Liver (tissue), 9 donors: ENCODE data around the gene BSDC1. TPM values are rescaled to one million over a fixed set of nuclear protein-coding genes. Genes with fewer than 3 reads are reported as not detected.
A peak's percentile ranks its signal among the peaks of the same experiment; 100 is the strongest.

ENCODE experiments used
- DNase-seq: peaks from one replicate; pipeline ENCODE4 v3.0.0-alpha.2; 2017; ENCODE audit warnings: low spot score
- H3K27ac ChIP-seq, 2 donors: one replicate each; pipeline ENCODE4 v1.7.0; 2013; ENCODE audit warnings: inconsistent platforms in 2 of 2, low read length in 2 of 2, control low read depth in 1 of 2, low read depth in 1 of 2, mild to moderate bottlenecking in 1 of 2
- H3K27me3 ChIP-seq, 4 donors: one replicate each; pipeline versions ENCODE4 v1.6.1 to v1.7.0; 2013; ENCODE audit warnings: low read length in 3 of 4, inconsistent platforms in 1 of 4, mild to moderate bottlenecking in 1 of 4, moderate library complexity in 1 of 4; ENCODE audit not compliant: control insufficient read depth in 4 of 4, insufficient read depth in 4 of 4
- H3K36me3 ChIP-seq, 4 donors: one replicate each; pipeline versions ENCODE4 v1.6.1 to v1.7.0; 2013; ENCODE audit warnings: low read length in 3 of 4, mild to moderate bottlenecking in 3 of 4, low read depth in 1 of 4, moderate library complexity in 1 of 4; ENCODE audit not compliant: control insufficient read depth in 4 of 4, insufficient read depth in 3 of 4
- H3K4me1 ChIP-seq, 4 donors: one replicate each; pipeline versions ENCODE4 v1.6.1 to v1.7.0; 2013; ENCODE audit warnings: low read length in 3 of 4, mild to moderate bottlenecking in 3 of 4, moderate library complexity in 1 of 4; ENCODE audit not compliant: control insufficient read depth in 4 of 4, insufficient read depth in 4 of 4
- H3K4me3 ChIP-seq, 3 donors: one replicate each; pipeline versions ENCODE4 v1.6.1 to v1.7.0; 2013; ENCODE audit warnings: low read length in 3 of 3, control low read depth in 1 of 3, low read depth in 1 of 3, mild to moderate bottlenecking in 1 of 3
- H3K9ac ChIP-seq, 2 donors: one replicate each; pipeline ENCODE4 v1.7.0; 2013; ENCODE audit warnings: low read length in 2 of 2, mild to moderate bottlenecking in 2 of 2, moderate library complexity in 2 of 2, control low read depth in 1 of 2, low read depth in 1 of 2
- H3K9me3 ChIP-seq, 4 donors: one replicate each; pipeline versions ENCODE4 v1.6.1 to v1.7.0; 2013; ENCODE audit warnings: low read length in 3 of 4; ENCODE audit not compliant: control insufficient read depth in 4 of 4
- ATF3 ChIP-seq: IDR thresholded peaks from 2 replicates; pipeline ENCODE4 v1.6.1; 2016; ENCODE audit warnings: antibody characterized with exemption
- CTCF ChIP-seq: fragments of 150-350 bp; IDR thresholded peaks from 2 replicates; pipeline ENCODE4 v1.5.1; 2017; ENCODE audit warnings: improper control_type of control experiment, low read depth, low read length; ENCODE audit not compliant: missing input control
- EGR1 ChIP-seq, 2 donors: IDR thresholded peaks; 2 replicates each; pipeline ENCODE4 v1.6.1; 2016 to 2018; ENCODE audit warnings: antibody characterized with exemption in 2 of 2, low read depth in 2 of 2
- FOXA1 ChIP-seq: IDR thresholded peaks from 2 replicates; pipeline ENCODE4 v1.6.1; 2016; ENCODE audit warnings: antibody characterized with exemption
- FOXA2 ChIP-seq: IDR thresholded peaks from 2 replicates; pipeline ENCODE4 v1.6.1; 2016; ENCODE audit warnings: antibody characterized with exemption
- HNF4A ChIP-seq, 2 donors: conservative IDR thresholded peaks; 2 replicates each; pipeline ENCODE4 v1.6.1; 2016; ENCODE audit warnings: antibody characterized with exemption in 2 of 2, mild to moderate bottlenecking in 2 of 2
- JUND ChIP-seq, 2 donors: IDR thresholded peaks; 2 replicates each; pipeline ENCODE4 v1.6.1; 2016; ENCODE audit warnings: antibody characterized with exemption in 2 of 2
- MAX ChIP-seq: IDR thresholded peaks from 2 replicates; pipeline ENCODE4 v1.6.1; 2016; ENCODE audit warnings: antibody characterized with exemption
- NR2F2 ChIP-seq: IDR thresholded peaks from 2 replicates; pipeline ENCODE4 v1.6.1; 2016; ENCODE audit warnings: antibody characterized with exemption
- REST ChIP-seq: IDR thresholded peaks from 2 replicates; pipeline ENCODE4 v1.6.1; 2016; ENCODE audit warnings: antibody characterized with exemption, mild to moderate bottlenecking
- RXRA ChIP-seq, 2 donors: IDR thresholded peaks; 2 replicates each; pipeline ENCODE4 v1.6.1; 2017 to 2018; ENCODE audit warnings: antibody characterized with exemption in 2 of 2, mild to moderate bottlenecking in 1 of 2
- TAF1 ChIP-seq: conservative IDR thresholded peaks from 2 replicates; pipeline ENCODE4 v1.6.1; 2016; ENCODE audit warnings: antibody characterized with exemption, mild to moderate bottlenecking
- WGBS: extraction: QIAGEN DNeasy Blood & Tissue Kit; methylation state at CpG from one replicate; pipeline ENCODE4 v1.1.7; 2013; 5-methylcytosine and 5-hydroxymethylcytosine counted together
- polyA plus RNA-seq, 2 donors: library from polyadenylated mRNA; stranded (reverse) in 1 of 2; unstranded in 1 of 2; fragments of 200-250 nt in 1 of 2; fragments of >200 nt in 1 of 2; fragmentation: Nextera tagmentation in 1 of 2; extraction: Ambion mirVana in 1 of 2; gene quantifications; one replicate each; pipeline versions ENCODE4 v1.2.1 to v1.2.3, GENCODE V29; 2013 to 2015
- total RNA-seq, 2 donors: library from RNA; depleted of rRNA; stranded (reverse); fragments of >200 nt; gene quantifications; one replicate each; pipeline ENCODE4 v1.2.3, GENCODE V29; 2014
- donor health status: healthy.
- donor health status: healthy.
- donor health status: healthy.
- donor health status: healthy.
- donor health status: healthy.

BSDC1 gene
- total and polyA plus RNA-seq, 4 donors = 40.0 to 65.9 (median 52.0) TPM

GRCh38 chr1:32392325-32392724 is 1.9 kb downstream of the BSDC1 start:
- 79% methylated on average over 3 of the region's 3 CpGs for WGBS
- Histone ChIP-seq H3K9ac (no peak overlapping the region), H3K9me3 (no peaks in the 10 kb centered on the region), H3K36me3 (peaks cover 3 to 29% (median 22%) of the 10 kb centered on the region in 4 donors), H3K4me1 (peaks cover 3 to 22% (median 17%) of the 10 kb centered on the region in 4 donors), H3K27me3 (no peaks in the 10 kb centered on the region), H3K27ac (peak overlapping the region in 1 of 2 donors; percentile 93), H3K4me3 (no peak overlapping the region)
- TF ChIP-seq ATF3 (no peak), NR2F2 (peak; percentile 9), HNF4A (conservative IDR thresholded peaks at IDR 0.05) (no peak)
- DNase-seq = no peak

- peak; percentile 49 for DNase-seq
- TF ChIP-seq CTCF (no peak), TAF1 (no peak), ATF3 (no peak), EGR1 (IDR thresholded peaks at IDR 0.05; ENCODE audit: low read depth in 2 of 2) (no peak), REST (no peak), NR2F2 (no peak), RXRA (IDR thresholded peaks at IDR 0.05) (no peak), FOXA1 (no peak), FOXA2 (no peak), HNF4A (conservative IDR thresholded peaks at IDR 0.05) (no peak), JUND (IDR thresholded peaks at IDR 0.05) (no peak), MAX (no peak)
- Histone ChIP-seq H3K36me3 (peaks cover 3 to 36% (median 27%) of the 10 kb centered on the region in 4 donors), H3K9me3 (no peaks in the 10 kb centered on the region), H3K4me3 (no peak overlapping the region), H3K27ac (peak overlapping the region in 1 of 2 donors; percentile 45), H3K27me3 (no peaks in the 10 kb centered on the region), H3K4me1 (peaks cover 3 to 22% (median 17%) of the 10 kb centered on the region in 4 donors), H3K9ac (no peak overlapping the region)
- 82% methylated on average over 8 of the region's 8 CpGs for WGBS
These were observed 3.1 kb downstream of the BSDC1 start for GRCh38 chr1:32390904-32391870.
